GM18870 (cell line): ENCODE data around the gene ZNF607.
"Not testable (repeated sequence)": the region's sequence is repeated elsewhere in the genome, so short reads cannot be mapped to it uniquely, and the experiment has no call there.

ENCODE experiments used
- ATAC-seq: cut with Tn5 transposase; IDR thresholded peaks from one replicate; pipeline ENCODE4 v1.9.1; 2021; ENCODE audit warnings: moderate library complexity; ENCODE audit not compliant: unreplicated experiment

Gene ZNF607

DNA sequence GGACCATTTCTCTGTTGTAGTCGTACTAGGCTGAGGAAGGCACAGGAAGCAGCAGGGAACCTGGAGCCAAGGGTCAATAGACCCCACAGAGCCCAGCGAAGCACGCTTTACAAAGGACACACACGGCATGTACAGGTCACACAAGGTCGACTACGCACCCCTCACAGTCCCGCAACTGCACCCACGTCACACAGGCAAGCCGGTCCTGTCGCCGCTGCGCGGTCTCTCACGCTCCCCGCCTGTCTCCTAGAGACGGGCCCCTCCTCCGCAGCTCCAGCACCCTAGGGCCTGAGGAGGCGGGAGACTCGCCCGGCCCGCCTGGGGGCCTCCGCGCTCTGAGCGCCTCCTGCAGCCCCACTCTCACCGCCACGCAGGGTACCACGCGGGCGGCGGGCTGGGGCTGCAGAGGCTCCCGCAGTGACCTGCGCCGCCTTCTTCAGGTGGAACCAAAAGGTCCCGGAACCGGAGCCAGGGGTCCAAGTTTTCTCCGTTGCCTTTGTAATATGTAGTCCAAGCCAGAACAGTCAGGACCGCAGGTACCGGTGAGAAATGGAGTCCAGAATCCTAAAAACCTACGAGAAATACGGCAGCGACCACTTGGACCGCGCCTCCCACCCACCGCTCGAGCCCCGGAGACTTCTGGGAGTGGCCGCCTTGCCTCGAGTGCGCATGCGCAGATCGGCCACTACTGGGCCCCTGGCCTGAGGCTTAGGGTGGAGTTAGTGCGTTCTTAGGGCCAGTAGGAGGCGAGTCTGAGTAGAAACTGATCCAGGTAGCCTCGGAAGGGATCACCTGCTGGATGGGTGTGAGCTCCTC lies at the start of gene ZNF607:
TSS of gene ZNF607 (minus strand) at position 651 of the 816 bp plus-strand sequence. CDS start 8,143 bp downstream, outside the sequence.
- ATAC-seq: peak; percentile 64

DNA sequence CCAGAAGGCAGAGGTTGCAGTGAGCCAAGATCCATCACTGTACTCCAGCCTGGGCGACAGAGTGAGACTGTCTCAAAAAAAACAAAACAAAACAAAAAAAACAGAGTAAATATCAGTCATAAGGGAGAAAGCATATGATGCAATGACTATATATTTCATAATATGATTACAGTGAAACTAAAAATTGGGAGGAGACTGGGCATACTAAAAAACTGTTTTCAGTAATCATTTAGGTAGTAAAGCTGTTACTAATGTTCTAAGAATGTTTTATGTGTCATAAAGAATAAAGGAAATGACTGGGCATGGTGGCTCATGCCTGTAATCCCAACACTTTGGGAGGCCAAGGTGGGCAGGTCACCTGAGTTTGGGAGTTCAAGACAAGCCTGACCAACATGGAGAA lies 43.9 kb upstream of the ZNF607 start:
- ATAC-seq: no peak

- not testable (repeated sequence) for ATAC-seq
These were observed 38.1 kb upstream of the ZNF607 start for GRCh38 chr19:37757683-37758082.

- no peak for ATAC-seq
These were observed 18.8 kb upstream of the ZNF607 start for GRCh38 chr19:37738371-37738770.

DNA sequence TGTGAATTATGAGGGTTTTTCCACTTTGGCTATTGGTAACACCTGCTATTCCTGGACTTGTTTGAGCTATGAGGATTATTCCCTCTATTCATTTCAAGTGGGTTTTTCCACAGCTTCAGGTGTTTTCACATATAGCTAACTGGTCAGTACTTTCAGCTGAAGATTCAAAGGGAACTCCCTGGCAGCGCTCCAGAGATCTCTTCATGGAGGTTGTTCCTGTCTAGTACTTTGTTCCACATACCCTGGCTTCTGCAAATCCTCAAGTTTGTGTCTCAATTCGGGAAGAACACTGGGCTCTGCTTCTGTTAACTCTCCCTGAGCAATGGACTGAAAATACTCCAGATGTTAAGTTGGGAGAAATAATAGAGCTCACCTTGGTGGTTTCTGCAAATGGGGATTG lies 5.6 kb upstream of the ZNF607 start:
- no peak for ATAC-seq

DNA sequence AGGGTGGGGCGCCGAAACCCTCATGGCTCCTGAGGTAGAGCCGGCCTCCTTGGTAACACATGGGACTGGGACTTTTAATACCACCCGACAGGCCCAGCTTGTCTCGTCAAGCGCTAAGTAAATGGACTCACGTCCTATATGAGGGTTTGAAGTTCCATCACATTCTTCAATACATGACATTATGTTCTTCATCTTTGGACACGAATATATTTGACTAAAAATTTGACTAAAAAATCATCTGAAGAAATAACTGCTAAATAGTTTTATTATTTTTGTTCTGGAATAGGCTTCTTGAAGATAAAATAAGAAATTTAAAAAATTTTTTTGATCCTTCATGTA lies 335 bp upstream of the ZNF607 start:
- ATAC-seq: no peak

DNA sequence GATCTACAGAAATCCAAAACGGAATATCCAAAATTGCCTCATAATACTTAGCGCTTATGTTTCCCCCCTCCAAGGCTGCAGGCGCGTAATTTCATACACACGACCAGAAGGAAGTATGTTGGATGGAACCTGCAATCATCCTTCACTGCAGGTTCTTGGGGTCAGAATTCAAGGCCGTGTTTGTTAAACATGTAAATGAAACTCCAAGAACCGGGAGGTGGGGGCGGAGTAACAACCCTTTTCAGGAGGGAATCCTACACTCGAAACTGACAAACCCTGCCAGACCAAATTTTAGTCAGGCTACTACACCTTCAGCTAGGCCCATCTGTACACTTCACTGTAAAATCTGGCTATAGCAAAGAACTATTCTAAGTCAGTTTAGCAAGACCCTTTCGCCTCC lies 1.3 kb downstream of the ZNF607 start:
- ATAC-seq: no peak

DNA sequence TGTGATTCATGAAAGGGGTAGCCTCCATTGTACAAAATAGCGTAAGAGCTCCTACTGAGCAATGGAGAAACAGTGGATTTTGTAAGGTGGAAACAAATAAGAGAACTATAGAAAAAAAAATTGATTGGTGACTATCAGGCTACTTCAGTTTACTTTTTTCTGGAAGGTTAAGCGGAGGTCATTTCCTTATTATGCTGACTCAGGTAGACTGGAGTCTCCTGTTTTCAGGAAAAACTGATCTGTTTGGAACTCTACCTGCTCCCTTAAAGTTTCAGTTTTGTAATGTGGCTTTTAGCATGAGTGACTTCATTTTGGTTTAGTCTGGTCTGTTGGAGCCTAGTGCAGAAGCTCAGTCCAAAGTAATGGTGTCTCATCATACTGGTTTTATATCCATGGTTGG lies 3.4 kb downstream of the ZNF607 start:
- no peak for ATAC-seq

GRCh38 chr19:37706052-37706605 lies 13.4 kb downstream of the ZNF607 start:
- ATAC-seq: no peak

- ATAC-seq: no peak
These were observed 20.5 kb downstream of the ZNF607 start for GRCh38 chr19:37699057-37699456.

- no peak for ATAC-seq
These were observed 21.3 kb downstream of the ZNF607 start for GRCh38 chr19:37698216-37698615.

GRCh38 chr19:37695144-37695899 lies 24.2 kb downstream of the ZNF607 start:
- ATAC-seq: no peak

DNA sequence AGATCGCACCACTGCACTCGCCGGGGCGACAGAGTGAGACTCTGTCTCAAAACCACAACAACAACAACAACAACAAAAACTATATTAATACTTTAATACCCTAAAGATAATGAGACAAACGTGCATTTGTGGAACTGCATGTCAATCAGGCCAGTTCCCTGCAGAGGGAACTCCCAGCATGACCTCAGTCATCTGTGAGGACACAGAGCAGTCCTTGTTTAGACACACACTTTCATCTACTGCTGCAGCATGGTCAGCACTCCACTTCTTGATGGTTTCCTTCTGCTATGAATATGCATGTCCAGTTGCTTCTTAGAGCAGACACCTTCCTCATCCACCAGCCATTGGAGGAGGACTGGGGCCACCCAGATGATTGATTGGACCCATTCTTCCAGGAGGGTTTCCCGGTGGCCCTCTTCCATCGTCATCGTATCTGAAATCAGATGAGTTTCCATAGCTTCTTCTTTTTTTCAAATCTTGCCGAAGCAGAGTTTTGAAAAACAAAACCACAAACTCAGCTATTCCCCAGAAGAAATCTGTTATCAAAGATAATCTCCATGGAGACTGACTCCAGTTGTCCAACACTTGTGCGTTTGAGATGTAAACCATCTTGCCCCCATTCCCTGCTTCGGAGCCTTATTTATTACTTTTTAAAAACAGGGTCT lies 26.5 kb downstream of the ZNF607 start:
- ATAC-seq: no peak

DNA sequence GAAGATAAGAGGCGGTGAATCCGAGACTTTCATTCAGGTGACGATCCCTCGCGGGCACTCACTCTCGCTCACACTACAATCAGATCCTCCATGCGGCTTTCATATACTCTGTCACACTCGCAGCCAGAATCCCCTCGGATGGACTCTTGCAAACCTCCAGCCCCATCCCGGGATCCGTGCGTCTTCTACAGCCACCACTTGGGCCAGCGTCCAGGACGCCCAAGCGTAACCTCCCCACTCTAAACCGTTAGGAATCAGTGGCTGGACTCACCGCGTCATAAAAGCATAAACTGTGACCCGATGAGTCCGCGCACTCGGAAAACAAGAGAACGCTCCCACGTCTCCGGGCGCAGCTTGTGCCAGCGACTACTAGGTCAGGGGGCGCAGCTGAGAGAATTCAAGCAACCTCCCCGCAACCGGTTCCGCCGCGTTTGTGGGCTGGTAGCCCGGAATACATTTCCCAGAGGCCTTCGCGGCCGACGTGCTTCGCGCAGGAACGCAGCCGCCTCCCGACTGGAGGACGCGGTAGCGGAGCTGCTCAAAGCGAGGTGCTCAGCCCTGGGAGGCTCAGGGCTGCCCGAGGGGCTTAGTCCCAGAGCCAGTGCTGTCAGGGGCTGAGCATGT lies 27.6 kb downstream of the ZNF607 start:
- no peak for ATAC-seq

DNA sequence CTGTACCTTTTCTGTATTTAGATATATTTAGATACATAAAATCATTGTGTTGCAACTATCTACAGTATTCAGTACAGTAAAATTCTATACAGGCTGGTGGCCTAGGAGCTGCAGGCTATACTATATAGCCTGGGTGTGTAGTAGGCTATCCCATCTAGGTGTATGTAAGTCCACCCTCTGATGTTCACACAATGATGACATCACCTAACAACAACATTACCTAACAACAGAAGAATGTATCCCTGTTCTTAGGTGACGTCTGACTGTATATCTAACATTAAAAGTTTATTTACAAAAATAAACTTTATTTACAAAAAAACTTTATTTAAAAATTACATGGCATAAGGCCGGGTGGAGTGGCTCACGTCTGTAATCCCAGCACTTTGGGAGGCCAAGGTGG lies 36.0 kb downstream of the ZNF607 start:
- ATAC-seq: no peak

DNA sequence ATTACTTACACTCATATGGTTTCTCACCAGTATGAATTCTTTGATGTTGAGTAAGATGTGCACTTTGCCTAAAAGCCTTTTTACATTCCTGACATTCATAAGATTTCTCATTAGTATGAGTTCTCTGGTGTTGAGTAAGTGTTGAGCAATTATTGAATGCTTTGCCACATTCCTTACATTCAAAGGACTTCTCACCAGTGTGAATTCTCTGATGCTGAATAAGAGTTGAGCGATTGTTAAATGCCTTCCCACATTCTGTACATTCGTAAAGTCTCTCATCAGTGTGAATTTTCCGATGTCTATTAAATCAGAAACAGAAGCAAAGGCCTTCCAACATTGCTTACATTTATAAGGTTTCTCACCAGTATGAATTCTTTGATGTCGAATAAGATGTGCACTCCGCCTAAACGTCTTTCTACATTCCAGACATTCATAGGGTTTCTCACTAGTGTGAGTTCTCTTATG lies 50.1 kb downstream of the ZNF607 start:
- no peak for ATAC-seq

GRCh38 chr19:37657157-37657556 lies 62.4 kb downstream of the ZNF607 start:
- not testable (repeated sequence) for ATAC-seq

- ATAC-seq: peak; percentile 44
These were observed 63.7 kb downstream of the ZNF607 start for GRCh38 chr19:37655689-37656371.

- ATAC-seq: peak; percentile 54
These were observed 64.3 kb downstream of the ZNF607 start, which contains the start of gene ZFP30 for GRCh38 chr19:37655301-37655688. Gene ZFP30 (minus strand): TSS chr19:37655465. CDS start chr19:37647822, 7,643 bp downstream.

- ATAC-seq: peak; percentile 32
These were observed 64.8 kb downstream of the ZNF607 start for GRCh38 chr19:37654629-37655300.
